ENCODE results near the gene IFIT2.

DNA sequence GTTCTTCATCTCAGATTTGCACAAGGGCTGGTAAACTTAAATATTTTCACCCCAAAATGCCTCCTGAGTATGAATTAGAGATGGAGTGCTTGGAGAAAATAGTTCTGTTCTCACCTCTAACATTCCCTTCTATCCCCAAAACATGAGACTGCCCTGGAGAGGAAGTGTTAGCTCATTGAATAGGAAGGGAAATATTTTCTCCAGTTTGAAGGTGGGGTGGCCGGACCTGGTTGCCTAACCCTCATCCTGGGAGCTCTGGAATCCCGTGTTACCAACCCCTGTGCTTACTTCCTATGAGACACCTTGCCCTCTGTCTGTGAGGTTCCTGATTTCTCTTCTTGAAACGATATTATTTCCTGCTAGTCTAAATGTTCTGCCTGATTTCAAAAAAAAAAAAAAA is 779 bp downstream of the IFIT2 start:
- TF ChIP-seq, protein P1, sequence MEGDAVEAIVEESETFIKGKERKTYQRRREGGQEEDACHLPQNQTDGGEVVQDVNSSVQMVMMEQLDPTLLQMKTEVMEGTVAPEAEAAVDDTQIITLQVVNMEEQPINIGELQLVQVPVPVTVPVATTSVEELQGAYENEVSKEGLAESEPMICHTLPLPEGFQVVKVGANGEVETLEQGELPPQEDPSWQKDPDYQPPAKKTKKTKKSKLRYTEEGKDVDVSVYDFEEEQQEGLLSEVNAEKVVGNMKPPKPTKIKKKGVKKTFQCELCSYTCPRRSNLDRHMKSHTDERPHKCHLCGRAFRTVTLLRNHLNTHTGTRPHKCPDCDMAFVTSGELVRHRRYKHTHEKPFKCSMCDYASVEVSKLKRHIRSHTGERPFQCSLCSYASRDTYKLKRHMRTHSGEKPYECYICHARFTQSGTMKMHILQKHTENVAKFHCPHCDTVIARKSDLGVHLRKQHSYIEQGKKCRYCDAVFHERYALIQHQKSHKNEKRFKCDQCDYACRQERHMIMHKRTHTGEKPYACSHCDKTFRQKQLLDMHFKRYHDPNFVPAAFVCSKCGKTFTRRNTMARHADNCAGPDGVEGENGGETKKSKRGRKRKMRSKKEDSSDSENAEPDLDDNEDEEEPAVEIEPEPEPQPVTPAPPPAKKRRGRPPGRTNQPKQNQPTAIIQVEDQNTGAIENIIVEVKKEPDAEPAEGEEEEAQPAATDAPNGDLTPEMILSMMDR (IDR thresholded peaks at IDR 0.05; ENCODE audit: low read depth, low read length): no peak
- TF ChIP-seq EZH2phosphoT487 (IDR thresholded peaks at IDR 0.05; ENCODE audit: low read depth): no peak

Data from OCI-LY3 (cell line).